MM.1S (cell line): Measurements from ENCODE around the gene STK4.
A peak's percentile ranks its signal among the peaks of the same experiment; 100 is the strongest.

Experiments used
- DNase-seq: peaks from one replicate; pipeline ENCODE4 v3.0.0-alpha.2; 2015
- H2AFZ ChIP-seq: fragments of 300-600 bp; sonication (generic); 2 replicates; pipeline ENCODE4 v1.6.0; 2016; ENCODE audit warnings: antibody characterized with exemption, low read length
- H3F3A ChIP-seq: fragments of 300-600 bp; sonication (generic); 2 replicates; pipeline ENCODE4 v1.6.1; 2016; ENCODE audit warnings: mild to moderate bottlenecking, antibody characterized with exemption, low read length, moderate library complexity, mixed read lengths; ENCODE audit not compliant: insufficient read depth
- H3K27ac ChIP-seq: fragments of 300-600 bp; sonication (generic); 2 replicates; pipeline ENCODE4 v1.5.1; 2016; ENCODE audit warnings: mild to moderate bottlenecking, low read length
- H3K27me3 ChIP-seq: fragments of 300-600 bp; sonication (generic); replicated peaks from 2 replicates; pipeline ENCODE4 v1.6.0; 2016; ENCODE audit warnings: low read length; ENCODE audit not compliant: insufficient read depth
- H3K36me3 ChIP-seq: fragments of 300-600 bp; sonication (generic); replicated peaks from 2 replicates; pipeline ENCODE4 v1.6.1; 2016; ENCODE audit warnings: mild to moderate bottlenecking, low read length, mixed read lengths; ENCODE audit not compliant: insufficient read depth
- H3K4me1 ChIP-seq: fragments of 300-600 bp; sonication (generic); 2 replicates; pipeline ENCODE4 v1.6.1; 2016; ENCODE audit warnings: low read length, mixed read lengths
- H3K4me2 ChIP-seq: fragments of 300-600 bp; sonication (generic); 2 replicates; pipeline ENCODE4 v1.6.0; 2016; ENCODE audit warnings: low read depth, low read length
- H3K4me3 ChIP-seq: fragments of 300-600 bp; sonication (generic); 2 replicates; pipeline ENCODE4 v1.5.1; 2016; ENCODE audit warnings: low read length, mixed read lengths
- H3K79me2 ChIP-seq: fragments of 300-600 bp; sonication (generic); 2 replicates; pipeline ENCODE4 v1.6.1; 2016; ENCODE audit warnings: mixed run types, low read length, mixed read lengths
- H3K9ac ChIP-seq: fragments of 300-600 bp; sonication (generic); 2 replicates; pipeline ENCODE4 v1.6.1; 2016; ENCODE audit warnings: low read length, mixed read lengths
- H3K9me2 ChIP-seq: fragments of 300-600 bp; sonication (generic); replicated peaks from 2 replicates; pipeline ENCODE4 v1.6.1; 2016; ENCODE audit warnings: mild to moderate bottlenecking, low read length, mixed read lengths; ENCODE audit not compliant: insufficient read depth
- H3K9me3 ChIP-seq: fragments of 300-600 bp; sonication (generic); replicated peaks from 2 replicates; pipeline ENCODE4 v1.6.1; 2016; ENCODE audit warnings: mild to moderate bottlenecking, low read length, mixed read lengths; ENCODE audit not compliant: insufficient read depth
- H4K20me1 ChIP-seq: fragments of 300-600 bp; sonication (generic); 2 replicates; pipeline ENCODE4 v1.6.1; 2016; ENCODE audit warnings: mild to moderate bottlenecking, low read length, moderate library complexity, mixed read lengths; ENCODE audit not compliant: insufficient read depth
- EZH2 ChIP-seq: fragments of 300-600 bp; sonication (generic); optimal IDR thresholded peaks from 2 replicates; pipeline ENCODE3; 2017; ENCODE audit warnings: low read depth, mild to moderate bottlenecking, antibody characterized with exemption, low read length, mixed read lengths
- EZH2phosphoT487 ChIP-seq: fragments of 300-600 bp; sonication (generic); IDR thresholded peaks from 2 replicates; pipeline ENCODE4 v1.6.1; 2018; ENCODE audit warnings: antibody characterized with exemption, low read length
- TF ChIP-seq, protein P1 (sequence below): fragments of 300-600 bp; sonication (generic); IDR thresholded peaks from 2 replicates; pipeline ENCODE4 v1.5.1; 2016; ENCODE audit warnings: antibody characterized with exemption, low read length, mixed read lengths

The STK4 gene

DNA sequence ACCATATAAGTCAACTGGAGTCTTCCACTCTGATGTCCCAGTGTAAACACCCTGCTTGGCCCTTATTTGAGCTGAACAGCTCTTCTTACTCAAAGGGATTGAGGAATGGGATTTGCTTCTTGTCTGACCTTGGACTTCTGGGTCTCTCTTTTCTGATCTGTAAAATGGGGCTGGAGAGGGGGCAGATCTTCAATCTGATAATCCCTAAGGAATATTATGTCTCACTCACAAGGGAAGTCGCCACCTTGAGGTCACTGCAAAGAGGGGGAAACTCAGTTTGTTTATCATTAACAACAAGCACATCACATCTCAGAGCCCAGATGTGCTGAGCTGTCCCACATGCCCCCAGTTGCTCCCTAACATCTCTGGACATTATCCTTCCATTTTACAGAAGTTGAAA is 119.6 kb downstream of the STK4 start:
- Histone ChIP-seq H3K27ac (no peak overlapping the region), H3K9ac (no peak overlapping the region), H4K20me1 (no peaks in the 10 kb centered on the region), H3F3A (no peaks in the 10 kb centered on the region), H3K9me2 (no peaks in the 10 kb centered on the region), H3K79me2 (no peaks in the 10 kb centered on the region), H3K4me2 (no peak overlapping the region), H3K4me1 (no peaks in the 10 kb centered on the region), H3K9me3 (no peaks in the 10 kb centered on the region), H2AFZ (no peak overlapping the region), H3K4me3 (no peak overlapping the region), H3K27me3 (no peaks in the 10 kb centered on the region), H3K36me3 (no peaks in the 10 kb centered on the region; the same call in 1 of the 2 replicates)
- no peak for DNase-seq
- TF ChIP-seq EZH2, result no peak
- TF ChIP-seq, protein P1, sequence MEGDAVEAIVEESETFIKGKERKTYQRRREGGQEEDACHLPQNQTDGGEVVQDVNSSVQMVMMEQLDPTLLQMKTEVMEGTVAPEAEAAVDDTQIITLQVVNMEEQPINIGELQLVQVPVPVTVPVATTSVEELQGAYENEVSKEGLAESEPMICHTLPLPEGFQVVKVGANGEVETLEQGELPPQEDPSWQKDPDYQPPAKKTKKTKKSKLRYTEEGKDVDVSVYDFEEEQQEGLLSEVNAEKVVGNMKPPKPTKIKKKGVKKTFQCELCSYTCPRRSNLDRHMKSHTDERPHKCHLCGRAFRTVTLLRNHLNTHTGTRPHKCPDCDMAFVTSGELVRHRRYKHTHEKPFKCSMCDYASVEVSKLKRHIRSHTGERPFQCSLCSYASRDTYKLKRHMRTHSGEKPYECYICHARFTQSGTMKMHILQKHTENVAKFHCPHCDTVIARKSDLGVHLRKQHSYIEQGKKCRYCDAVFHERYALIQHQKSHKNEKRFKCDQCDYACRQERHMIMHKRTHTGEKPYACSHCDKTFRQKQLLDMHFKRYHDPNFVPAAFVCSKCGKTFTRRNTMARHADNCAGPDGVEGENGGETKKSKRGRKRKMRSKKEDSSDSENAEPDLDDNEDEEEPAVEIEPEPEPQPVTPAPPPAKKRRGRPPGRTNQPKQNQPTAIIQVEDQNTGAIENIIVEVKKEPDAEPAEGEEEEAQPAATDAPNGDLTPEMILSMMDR, result 0 out of 2 replicates have a peak, but pooled peaks have one; percentile 3
- TF ChIP-seq EZH2phosphoT487, result no peak

DNA sequence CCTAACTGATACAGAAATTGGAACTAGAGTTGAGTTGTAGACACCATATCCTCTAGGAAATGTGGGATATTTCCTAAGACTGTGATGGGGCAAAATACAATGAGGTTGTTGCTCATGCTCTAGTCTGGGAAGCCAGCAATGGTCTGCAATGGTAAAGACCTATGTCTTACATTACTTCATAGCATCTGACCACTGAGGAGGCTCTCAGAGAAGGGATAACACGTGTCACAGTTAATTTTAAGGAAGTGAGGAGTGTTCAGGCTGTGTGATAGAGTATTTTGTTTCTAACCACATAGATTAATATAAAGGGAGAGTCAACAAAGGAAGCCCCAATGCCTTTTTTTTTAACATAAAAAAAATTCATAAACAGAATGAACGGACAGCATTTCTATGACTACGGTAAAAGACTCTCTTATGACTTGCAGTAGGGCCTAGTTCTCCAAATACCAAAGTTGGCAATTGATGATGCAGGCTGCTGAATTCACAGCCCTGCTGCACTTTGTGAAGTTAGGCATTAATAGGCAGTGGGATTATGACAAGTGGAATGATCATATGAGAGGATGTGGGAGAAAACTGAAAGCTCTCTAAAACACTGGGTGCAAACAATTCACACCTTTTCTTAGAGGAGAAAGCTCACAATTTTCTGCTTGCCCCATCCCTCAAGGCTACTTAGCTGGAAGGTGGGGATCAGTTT is 120.9 kb downstream of the STK4 start:
- Histone ChIP-seq H3F3A (no peaks in the 10 kb centered on the region), H3K4me1 (no peaks in the 10 kb centered on the region), H3K4me3 (no peak overlapping the region), H3K36me3 (no peaks in the 10 kb centered on the region; the same call in 1 of the 2 replicates), H3K4me2 (no peak overlapping the region), H3K27me3 (no peaks in the 10 kb centered on the region), H2AFZ (no peak overlapping the region), H3K27ac (no peak overlapping the region), H3K79me2 (no peaks in the 10 kb centered on the region), H4K20me1 (no peaks in the 10 kb centered on the region), H3K9ac (no peak overlapping the region), H3K9me2 (no peaks in the 10 kb centered on the region), H3K9me3 (no peaks in the 10 kb centered on the region)
- TF ChIP-seq EZH2 (no peak), EZH2phosphoT487 (no peak)
- TF ChIP-seq, protein P1, result no peak
- no peak for DNase-seq

DNA sequence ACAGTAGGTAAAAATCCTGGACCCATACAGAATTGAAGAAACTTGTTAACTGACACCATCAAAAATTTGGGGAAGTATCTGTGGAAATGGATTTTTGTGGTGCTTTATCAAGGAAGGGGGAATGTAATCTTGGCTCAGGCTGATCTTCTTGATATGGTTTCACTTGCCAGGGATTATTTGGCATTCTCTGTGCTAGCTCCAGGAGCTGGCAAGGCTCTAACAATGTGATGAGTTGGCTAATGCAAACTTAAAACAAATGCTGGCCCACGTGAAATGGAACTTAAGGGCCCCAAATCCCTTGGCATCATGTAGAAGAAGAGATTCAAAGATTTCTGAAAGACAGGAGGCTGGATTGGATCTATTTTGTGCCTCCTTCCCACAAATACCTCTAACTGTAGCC is 121.5 kb downstream of the STK4 start:
- no peak for DNase-seq
- no peaks in the 10 kb centered on the region for H3K4me1 ChIP-seq
- H3K27me3 ChIP-seq, result no peaks in the 10 kb centered on the region

More for the DNA sequence above, 121.5 kb downstream of the STK4 start:
- Histone ChIP-seq H4K20me1 (no peaks in the 10 kb centered on the region), H3K27ac (no peak overlapping the region), H3K9me2 (no peaks in the 10 kb centered on the region), H3K4me3 (no peak overlapping the region), H3K9ac (no peak overlapping the region), H2AFZ (no peak overlapping the region), H3K4me2 (no peak overlapping the region), H3F3A (no peaks in the 10 kb centered on the region), H3K9me3 (no peaks in the 10 kb centered on the region), H3K79me2 (no peaks in the 10 kb centered on the region), H3K36me3 (no peaks in the 10 kb centered on the region; the same call in 1 of the 2 replicates)
- no peak for TF ChIP-seq EZH2
- no peak for TF ChIP-seq EZH2phosphoT487
- TF ChIP-seq, protein P1, result no peak
